HepG2 (cell line): Measurements from ENCODE around the gene PDIA2. TPM values are rescaled to one million over a fixed set of nuclear protein-coding genes. Genes with fewer than 3 reads are reported as not detected.

Source experiments
- ATAC-seq: fragments of 200-7000 bp; cut with Tn5 transposase; 3 replicates; pipeline ENCODE4 v1.9.1; 2020; ENCODE audit warnings: mild to moderate bottlenecking, moderate library complexity
- BruUV-seq: library from RNA; stranded (reverse); fragments of 400-500 nt; replicated peaks from 2 replicates; lab custom pipeline; 2021; lab: Mats Ljungman, UMichigan
- CTCF ChIA-PET: fragments of 300-600 bp; formaldehyde crosslinking; extraction: SDS; loops from one replicate; lab custom pipeline; 2021; ENCODE audit warnings: low total read pairs, inconsistent platforms, low intra/inter-chr PET ratio; lab: Yijun Ruan, JAX
- POLR2A ChIA-PET: fragments of 350-600 bp; sonication (Branson Sonifier 250); formaldehyde crosslinking; loops from one replicate; lab custom pipeline; 2020; ENCODE audit warnings: antibody characterized with exemption, inconsistent platforms; lab: Yijun Ruan, JAX
- DNase-seq: peaks from one replicate; pipeline ENCODE4 v3.0.0-alpha.2; 2015; ENCODE audit warnings: low spot score
- FAIRE-seq: peaks from 3 replicates; lab custom pipeline; 2011; peaks lifted over from hg19 to GRCh38; lab: Jason Lieb, UNC
- H2AFZ ChIP-seq: one replicate; pipeline ENCODE4 v1.6.1; 2011; ENCODE audit warnings: low read length, inconsistent platforms
- H3K27ac ChIP-seq: fragments of 300-600 bp; 3 replicates; pipeline ENCODE4 v1.8.0; 2011; ENCODE audit warnings: mixed run types, mild to moderate bottlenecking, mixed read lengths, low read length, inconsistent platforms; ENCODE audit not compliant: insufficient read depth; ENCODE audit errors: extremely low read length
- H3K27me3 ChIP-seq, 2 experiments: fragments of 200-600 bp in 1 of 2; 2 replicates in 1 of 2; 3 replicates in 1 of 2; pipeline versions ENCODE4 v1.6.0 to v1.8.0; 2011; ENCODE audit warnings: low read length in 2 of 2, mild to moderate bottlenecking in 2 of 2, moderate library complexity in 2 of 2, inconsistent platforms in 1 of 2; ENCODE audit not compliant: insufficient read depth in 2 of 2, control insufficient read depth in 1 of 2
- H3K36me3 ChIP-seq, 2 experiments: fragments of 200-600 bp in 1 of 2; replicated peaks in 1 of 2; 2 replicates in 1 of 2; 3 replicates in 1 of 2; pipeline versions ENCODE4 v1.5.1 to v1.8.0; 2011; ENCODE audit warnings: low read length in 2 of 2, inconsistent platforms in 1 of 2; ENCODE audit not compliant: insufficient read depth in 2 of 2, control insufficient read depth in 1 of 2
- H3K4me1 ChIP-seq: 2 replicates; pipeline ENCODE4 v1.5.1; 2012; ENCODE audit warnings: low read length, inconsistent platforms; ENCODE audit not compliant: insufficient read depth
- H3K4me2 ChIP-seq: 2 replicates; pipeline ENCODE4 v1.6.0; 2011; ENCODE audit warnings: low read depth, low read length, inconsistent platforms
- H3K4me3 ChIP-seq, 3 experiments: fragments of 200-600 bp in 1 of 3; sonication (generic), shearing (Covaris generic) in 1 of 3; replicated peaks in 1 of 3; 2 replicates each; pipeline ENCODE4 v1.5.1; 2011 to 2016; ENCODE audit warnings: low read length in 3 of 3, inconsistent platforms in 2 of 3, low read depth in 2 of 3, mild to moderate bottlenecking in 2 of 3, control low read depth in 1 of 3, mixed read lengths in 1 of 3; ENCODE audit not compliant: insufficient read depth in 1 of 3
- H3K79me2 ChIP-seq: one replicate; pipeline ENCODE4 v1.6.1; 2011; ENCODE audit warnings: low read length, inconsistent platforms; ENCODE audit not compliant: insufficient read depth
- H3K9ac ChIP-seq: 2 replicates; pipeline ENCODE4 v1.6.0; 2011; ENCODE audit warnings: mild to moderate bottlenecking, low read depth, low read length, inconsistent platforms; ENCODE audit not compliant: insufficient read depth
- H3K9me3 ChIP-seq: 2 replicates; pipeline ENCODE4 v1.5.1; 2012; ENCODE audit warnings: mild to moderate bottlenecking, low read length
- H4K20me1 ChIP-seq: 2 replicates; pipeline ENCODE4 v1.6.0; 2011; ENCODE audit warnings: inconsistent platforms, mild to moderate bottlenecking, low read length, moderate library complexity; ENCODE audit not compliant: insufficient read depth
- ADNP ChIP-seq: sonication (generic); formaldehyde crosslinking; IDR thresholded peaks from 2 replicates; pipeline ENCODE4 v1.4.0; 2020; ENCODE audit warnings: missing genetic modification reagents
- AGO2 ChIP-seq: fragments of 200-400 bp; formaldehyde crosslinking; optimal IDR thresholded peaks from 2 replicates; pipeline ENCODE3; 2017; ENCODE audit warnings: mild to moderate bottlenecking, low read depth, low read length, moderate library complexity
- GATAD1 ChIP-seq: IDR thresholded peaks from 2 replicates; pipeline ENCODE4 v1.6.1; 2016; ENCODE audit warnings: missing genetic modification reagents, missing compliant biosample characterization
- MXI1 ChIP-seq: IDR thresholded peaks from 3 replicates; pipeline ENCODE4 v1.6.1; 2012; ENCODE audit warnings: low read depth, low read length, inconsistent platforms, borderline replicate concordance
- SALL2 ChIP-seq: sonication (generic); formaldehyde crosslinking; IDR thresholded peaks from 2 replicates; pipeline ENCODE4 v1.8.1; 2023; ENCODE audit warnings: mild to moderate bottlenecking, missing genetic modification reagents, inconsistent platforms
- STAG1 ChIP-seq: sonication (generic); formaldehyde crosslinking; IDR thresholded peaks from 2 replicates; pipeline ENCODE4 v1.4.0; 2020; ENCODE audit warnings: missing genetic modification reagents
- TMF1 ChIP-seq: sonication (generic); formaldehyde crosslinking; IDR thresholded peaks from 2 replicates; pipeline ENCODE4 v1.8.1; 2022; ENCODE audit warnings: low read depth, missing genetic modification reagents
- ZNF205 ChIP-seq: IDR thresholded peaks from 2 replicates; pipeline ENCODE4 v1.6.1; 2018; ENCODE audit warnings: missing biosample characterization, missing genetic modification reagents
- ZNF687 ChIP-seq: sonication (generic); formaldehyde crosslinking; IDR thresholded peaks from 2 replicates; pipeline ENCODE4 v1.5.1; 2020; ENCODE audit warnings: mild to moderate bottlenecking, missing genetic modification reagents, moderate library complexity
- WGBS: methylation state at CpG from one replicate; pipeline ENCODE4 v1.1.6; 2017; ENCODE audit warnings: low lambda C conversion rate; 5-methylcytosine and 5-hydroxymethylcytosine counted together
- in situ Hi-C: cut with HindIII; loops from 2 replicates; pipeline ENCODE4 v1.10.0; 2017; ENCODE audit warnings: low pct_unique_long_range_greater_than_20kb; ENCODE audit not compliant: extremely low pct_ligation_motif_present
- intact Hi-C: fragments of 100-400 bp; cut with micrococcal nuclease; formaldehyde crosslinking; loops from one replicate; pipeline ENCODE4 v1.10.0; 2022; ENCODE audit not compliant: unreplicated experiment
- polyA plus RNA-seq, 8 experiments: library from polyadenylated mRNA; depleted of rRNA in 3 of 8; stranded (reverse) in 7 of 8; unstranded in 1 of 8; fragments of >200 nt; fragmentation: Illumina TruSeq in 4 of 8; extraction: Trizol in 4 of 8; gene quantifications; 2 replicates each; pipeline versions ENCODE4 v1.2.1 to v1.2.3, GENCODE V29; 2011 to 2016; ENCODE audit warnings: low read depth in 4 of 8, missing spikeins in 1 of 8, mixed read lengths in 1 of 8; ENCODE audit not compliant: insufficient read depth in 1 of 8
- total RNA-seq, 5 experiments: library from RNA; depleted of rRNA; stranded (reverse); fragments of >200 nt; fragmentation: Illumina TruSeq; extraction: Trizol; gene quantifications; 2 replicates each; pipeline ENCODE4 v1.2.3, GENCODE V29; 2016; ENCODE audit warnings: low read depth in 1 of 5
- TF ChIP-seq, protein P1 (sequence below): sonication (generic); formaldehyde crosslinking; IDR thresholded peaks from 2 replicates; pipeline ENCODE4 v1.5.0; 2020; ENCODE audit warnings: mild to moderate bottlenecking, missing genetic modification reagents, moderate library complexity

PDIA2 gene
- total and polyA plus RNA-seq, 2 of the 13 experiments (the other 11 are each of a cell fraction or from before 2014, with no cell fraction given): 0.35 to 1.9 TPM

GRCh38 chr16:303760-304505, 21.0 kb downstream of the PDIA2 start:
- DNase-seq: no peak
- 97% methylated on average over 39 of the region's 43 CpGs for WGBS
- peaks cover 13 to 56% of the 10 kb centered on the region in 2 experiments; a peak in 4 of 5 replicates for H3K36me3 ChIP-seq
- POLR2A ChIA-PET: no interaction called here
- H3K4me1 ChIP-seq: no peaks in the 10 kb centered on the region
- no peaks in the 10 kb centered on the region for H3K79me2 ChIP-seq
- no peak overlapping the region for H3K4me3 ChIP-seq
- in situ Hi-C loops (no loop called here), intact Hi-C loops (no loop called here)
- H4K20me1 ChIP-seq: no peaks in the 10 kb centered on the region
- H2AFZ ChIP-seq: no peak overlapping the region
- peak; percentile 40; the same call in 2 of the 3 replicates for ATAC-seq
- H3K27ac ChIP-seq: no peak overlapping the region
- BruUV-seq: no TSS peak
- no peak overlapping the region for H3K9ac ChIP-seq
- no peak overlapping the region for H3K4me2 ChIP-seq
- no peaks in the 10 kb centered on the region for H3K27me3 ChIP-seq
- peak; percentile 57 for TF ChIP-seq AGO2
- TF ChIP-seq ADNP (CRISPR knock-in tag): no peak
- 0 out of 3 replicates have a peak, but pooled peaks have one; percentile 18 for TF ChIP-seq MXI1
- no peak for TF ChIP-seq SALL2 (CRISPR knock-in tag)
- no peak for TF ChIP-seq TMF1 (CRISPR knock-in tag)
- TF ChIP-seq STAG1 (CRISPR knock-in tag): peak; percentile 42
- no peak for TF ChIP-seq ZNF205 (CRISPR knock-in tag)
- peak; percentile 27; the same call in 1 of the 2 replicates for TF ChIP-seq ZNF687 (CRISPR knock-in tag)
- TF ChIP-seq, protein P1, sequence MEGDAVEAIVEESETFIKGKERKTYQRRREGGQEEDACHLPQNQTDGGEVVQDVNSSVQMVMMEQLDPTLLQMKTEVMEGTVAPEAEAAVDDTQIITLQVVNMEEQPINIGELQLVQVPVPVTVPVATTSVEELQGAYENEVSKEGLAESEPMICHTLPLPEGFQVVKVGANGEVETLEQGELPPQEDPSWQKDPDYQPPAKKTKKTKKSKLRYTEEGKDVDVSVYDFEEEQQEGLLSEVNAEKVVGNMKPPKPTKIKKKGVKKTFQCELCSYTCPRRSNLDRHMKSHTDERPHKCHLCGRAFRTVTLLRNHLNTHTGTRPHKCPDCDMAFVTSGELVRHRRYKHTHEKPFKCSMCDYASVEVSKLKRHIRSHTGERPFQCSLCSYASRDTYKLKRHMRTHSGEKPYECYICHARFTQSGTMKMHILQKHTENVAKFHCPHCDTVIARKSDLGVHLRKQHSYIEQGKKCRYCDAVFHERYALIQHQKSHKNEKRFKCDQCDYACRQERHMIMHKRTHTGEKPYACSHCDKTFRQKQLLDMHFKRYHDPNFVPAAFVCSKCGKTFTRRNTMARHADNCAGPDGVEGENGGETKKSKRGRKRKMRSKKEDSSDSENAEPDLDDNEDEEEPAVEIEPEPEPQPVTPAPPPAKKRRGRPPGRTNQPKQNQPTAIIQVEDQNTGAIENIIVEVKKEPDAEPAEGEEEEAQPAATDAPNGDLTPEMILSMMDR: peak; percentile 40
- no peak for TF ChIP-seq GATAD1 (CRISPR knock-in tag)
- H3K9me3 ChIP-seq: no peaks in the 10 kb centered on the region
- FAIRE-seq: no peak
- CTCF ChIA-PET: interaction anchor here (1.4 kb wide), 1 partner anchor 58 kb away, joined by 6 read pairs; no protein-coding TSS in a partner anchor
